Bronchial epithelial cell (primary cell): ENCODE results near the gene NCAPD2. TPM values are rescaled to one million over a fixed set of nuclear protein-coding genes. Genes with fewer than 3 reads are reported as not detected.

Experiments used
- DNase-seq: peaks from one replicate; pipeline ENCODE4 v3.0.0-alpha.2; 2010; ENCODE audit warnings: low read depth
- FAIRE-seq: peaks from 2 replicates; lab custom pipeline; 2011; peaks lifted over from hg19 to GRCh38; lab: Jason Lieb, UNC
- H3K27me3 ChIP-seq: 2 replicates; pipeline ENCODE4 v1.5.1; 2011; ENCODE audit warnings: low read length; ENCODE audit not compliant: control insufficient read depth, insufficient read depth
- H3K36me3 ChIP-seq: 2 replicates; pipeline ENCODE4 v1.5.1; 2011; ENCODE audit warnings: low read length; ENCODE audit not compliant: control insufficient read depth, insufficient read depth
- H3K4me3 ChIP-seq: 2 replicates; pipeline ENCODE4 v1.5.1; 2011; ENCODE audit warnings: mild to moderate bottlenecking, low read depth, low read length, control low read depth
- total RNA-seq: library from RNA; depleted of rRNA; stranded (reverse); fragments of >200 nt; gene quantifications from 2 replicates; pipeline ENCODE4 v1.2.1, GENCODE V29; 2014
- TF ChIP-seq, protein P1 (sequence below): IDR thresholded peaks from 2 replicates; pipeline ENCODE4 v1.5.1; 2011; ENCODE audit warnings: mild to moderate bottlenecking, moderate library complexity, low read length, control low read depth, inconsistent platforms; ENCODE audit not compliant: insufficient read depth, severe bottlenecking

NCAPD2 gene
- total RNA-seq, 1 donor from 2014 or later: 17.9 TPM

DNA sequence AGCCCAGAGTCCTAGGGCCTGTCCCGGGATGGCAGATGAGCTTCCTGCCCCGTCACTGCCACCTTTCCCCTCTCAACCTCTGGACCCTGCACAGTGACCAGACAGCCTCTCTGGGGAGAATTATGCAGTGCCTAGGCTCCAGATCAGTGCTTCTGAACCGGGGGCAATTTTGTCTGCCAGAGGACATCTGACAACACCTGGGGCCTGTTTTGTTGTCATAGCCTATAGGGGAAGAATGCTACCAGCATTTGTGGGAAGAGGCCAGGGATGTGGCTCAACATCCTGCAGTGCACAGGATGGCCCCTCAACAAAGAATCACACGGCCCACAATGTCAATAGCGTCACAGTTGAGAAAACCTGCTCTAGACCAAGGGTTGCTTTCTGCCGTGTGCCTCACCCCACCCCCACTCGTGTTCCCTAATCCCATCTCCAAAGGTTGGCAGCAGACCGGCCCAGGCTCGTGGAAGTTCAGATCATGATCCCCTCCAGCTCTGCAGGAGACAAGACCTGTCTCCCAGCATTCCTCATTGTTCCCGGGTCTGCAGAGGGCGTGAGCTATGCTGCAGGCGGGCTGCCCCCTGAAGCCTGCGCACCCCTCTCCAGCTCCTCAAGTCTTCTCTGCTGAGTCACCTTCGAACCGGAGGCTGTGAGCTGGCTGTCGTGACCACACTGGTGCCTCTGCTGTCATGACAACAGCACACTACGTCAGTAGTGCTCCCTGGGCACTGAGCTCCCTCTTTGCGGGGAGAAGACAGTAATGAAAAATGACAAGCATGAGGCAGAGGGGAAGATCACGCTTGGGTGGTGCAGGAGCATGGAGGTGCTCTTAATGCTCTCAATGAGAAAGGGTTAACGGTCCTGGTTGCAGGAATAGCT lies 38.4 kb downstream of the NCAPD2 start:
- FAIRE-seq: no peak
- H3K36me3 ChIP-seq: peaks cover 41% of the 10 kb centered on the region
- H3K27me3 ChIP-seq: no peaks in the 10 kb centered on the region
- H3K4me3 ChIP-seq: peak overlapping the region; percentile 94
- peak; percentile 96 for DNase-seq
- TF ChIP-seq, protein P1, sequence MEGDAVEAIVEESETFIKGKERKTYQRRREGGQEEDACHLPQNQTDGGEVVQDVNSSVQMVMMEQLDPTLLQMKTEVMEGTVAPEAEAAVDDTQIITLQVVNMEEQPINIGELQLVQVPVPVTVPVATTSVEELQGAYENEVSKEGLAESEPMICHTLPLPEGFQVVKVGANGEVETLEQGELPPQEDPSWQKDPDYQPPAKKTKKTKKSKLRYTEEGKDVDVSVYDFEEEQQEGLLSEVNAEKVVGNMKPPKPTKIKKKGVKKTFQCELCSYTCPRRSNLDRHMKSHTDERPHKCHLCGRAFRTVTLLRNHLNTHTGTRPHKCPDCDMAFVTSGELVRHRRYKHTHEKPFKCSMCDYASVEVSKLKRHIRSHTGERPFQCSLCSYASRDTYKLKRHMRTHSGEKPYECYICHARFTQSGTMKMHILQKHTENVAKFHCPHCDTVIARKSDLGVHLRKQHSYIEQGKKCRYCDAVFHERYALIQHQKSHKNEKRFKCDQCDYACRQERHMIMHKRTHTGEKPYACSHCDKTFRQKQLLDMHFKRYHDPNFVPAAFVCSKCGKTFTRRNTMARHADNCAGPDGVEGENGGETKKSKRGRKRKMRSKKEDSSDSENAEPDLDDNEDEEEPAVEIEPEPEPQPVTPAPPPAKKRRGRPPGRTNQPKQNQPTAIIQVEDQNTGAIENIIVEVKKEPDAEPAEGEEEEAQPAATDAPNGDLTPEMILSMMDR: no peak

DNA sequence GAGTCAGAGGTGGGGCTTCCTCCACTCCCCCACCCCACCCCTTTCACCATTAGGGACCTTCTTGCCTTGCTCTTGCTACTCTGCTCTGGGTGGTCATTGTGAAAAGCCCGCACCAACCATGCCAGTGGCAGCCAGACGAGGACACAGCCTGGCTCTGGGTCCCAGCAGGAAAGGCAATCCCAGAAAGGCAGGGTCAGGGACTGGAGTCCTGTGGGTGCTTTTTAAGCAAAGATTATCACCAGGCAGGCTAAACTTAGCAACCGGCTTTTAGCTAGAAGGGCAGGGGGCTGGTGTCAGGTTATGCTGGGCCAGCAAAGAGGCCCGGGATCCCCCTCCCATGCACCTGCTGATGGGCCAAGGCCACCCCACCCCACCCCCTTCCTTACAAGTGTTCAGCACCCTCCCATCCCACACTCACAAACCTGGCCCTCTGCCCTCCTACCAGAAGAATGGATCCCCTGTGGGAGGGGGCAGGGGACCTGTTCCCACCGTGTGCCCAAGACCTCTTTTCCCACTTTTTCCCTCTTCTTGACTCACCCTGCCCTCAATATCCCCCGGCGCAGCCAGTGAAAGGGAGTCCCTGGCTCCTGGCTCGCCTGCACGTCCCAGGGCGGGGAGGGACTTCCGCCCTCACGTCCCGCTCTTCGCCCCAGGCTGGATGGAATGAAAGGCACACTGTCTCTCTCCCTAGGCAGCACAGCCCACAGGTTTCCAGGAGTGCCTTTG lies 39.2 kb downstream of the NCAPD2 start:
- no peaks in the 10 kb centered on the region for H3K27me3 ChIP-seq
- peaks cover 42% of the 10 kb centered on the region for H3K36me3 ChIP-seq
- TF ChIP-seq, protein P1: no peak
- H3K4me3 ChIP-seq: peak overlapping the region; percentile 94
- FAIRE-seq (no peak), DNase-seq (peak; percentile 72)

GRCh38 chr12:6533653-6533922 lies 39.7 kb downstream of the NCAPD2 start:
- Histone ChIP-seq H3K27me3 (no peaks in the 10 kb centered on the region), H3K36me3 (peaks cover 40% of the 10 kb centered on the region), H3K4me3 (peak overlapping the region; percentile 94)
- DNase-seq: no peak
- FAIRE-seq: no peak
- TF ChIP-seq, protein P1: no peak

- H3K36me3 ChIP-seq: peaks cover 40% of the 10 kb centered on the region
- TF ChIP-seq, protein P1: no peak
- FAIRE-seq (no peak), DNase-seq (peak; percentile 89)
- peak within 1 kb of the TSS; percentile 94 for H3K4me3 ChIP-seq
- no peaks in the 10 kb centered on the region for H3K27me3 ChIP-seq
Observed at GRCh38 chr12:6533923-6534694, 40.2 kb downstream of the NCAPD2 start, which contains the start of gene GAPDH. Gene GAPDH, plus strand, starts transcription at chr12:6534517. Its CDS starts 316 bp downstream, at chr12:6534833.

GRCh38 chr12:6534695-6534944 lies 40.7 kb downstream of the NCAPD2 start:
- TF ChIP-seq, protein P1: no peak
- Histone ChIP-seq H3K27me3 (no peaks in the 10 kb centered on the region), H3K4me3 (peak overlapping the region; percentile 94), H3K36me3 (peaks cover 36% of the 10 kb centered on the region)
- DNase-seq: no peak
- FAIRE-seq: no peak
